HG03060 (cell line): ENCODE data around the gene GJD3.

Source experiments
- ATAC-seq: cut with Tn5 transposase; IDR thresholded peaks from one replicate; pipeline ENCODE4 v1.9.1; 2021; ENCODE audit warnings: low read depth, moderate number of reproducible peaks; ENCODE audit not compliant: unreplicated experiment

Gene GJD3

GRCh38 chr17:40341808-40342503 is 22.6 kb downstream of the GJD3 start:
- ATAC-seq = no peak

- peak; percentile 58 for ATAC-seq
Measured at GRCh38 chr17:40340880-40341807, 23.4 kb downstream of the GJD3 start.

DNA sequence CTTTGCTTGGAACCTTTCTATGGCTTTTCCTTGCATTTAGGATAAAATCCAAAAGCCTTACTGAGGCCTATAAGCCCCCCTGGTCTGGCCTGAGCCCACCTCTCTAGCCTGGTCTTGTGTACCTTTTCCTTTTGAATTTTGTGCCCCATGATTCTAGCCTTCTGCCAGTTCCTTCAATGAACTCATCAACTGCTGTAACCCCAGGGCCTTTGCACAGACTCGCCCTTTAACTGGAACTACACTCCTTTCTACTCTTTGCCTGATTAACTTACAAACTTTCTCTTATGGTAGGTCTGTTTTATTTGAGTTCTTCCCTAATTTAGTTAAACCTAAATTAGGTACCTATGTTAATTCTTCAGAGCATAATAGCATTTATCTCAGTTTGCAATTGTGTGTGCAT is 24.2 kb downstream of the GJD3 start:
- ATAC-seq = no peak

DNA sequence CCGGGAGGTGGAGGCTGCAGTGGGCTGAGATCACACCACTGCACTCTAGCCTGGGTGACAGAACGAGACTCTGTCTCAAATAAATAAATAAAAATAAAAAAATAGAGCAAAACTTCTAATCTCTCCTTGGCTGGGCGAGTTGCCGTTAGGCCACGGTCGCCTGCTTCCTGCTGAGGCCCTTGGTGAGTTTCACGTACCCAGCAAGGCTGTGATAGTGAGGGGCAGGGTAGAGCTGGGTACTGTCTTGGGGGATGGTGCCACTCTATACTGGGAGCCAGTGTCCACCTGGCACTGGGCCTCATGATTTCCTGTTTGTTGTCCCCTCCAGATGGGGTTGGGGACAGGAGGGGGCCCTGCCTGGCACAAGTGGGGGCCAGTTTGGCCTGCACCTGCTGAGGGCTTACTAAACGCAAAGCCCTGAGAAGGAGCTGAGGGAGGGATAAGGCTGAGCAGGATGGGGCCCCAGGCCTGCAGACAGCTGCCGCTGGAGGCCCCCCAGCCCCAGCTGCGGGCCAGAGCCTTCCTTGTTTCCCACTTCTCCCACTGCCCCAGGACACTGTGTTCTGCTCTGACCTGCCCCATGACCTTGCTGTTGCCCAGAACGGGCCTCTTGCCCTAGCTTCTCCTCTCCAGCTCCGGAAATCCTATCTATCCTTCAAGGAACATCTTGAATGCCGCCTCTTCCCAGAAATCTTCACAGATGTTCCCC is 25.4 kb downstream of the GJD3 start:
- ATAC-seq = no peak

- no peak for ATAC-seq
Measured at GRCh38 chr17:40338058-40338457, 26.5 kb downstream of the GJD3 start.

- ATAC-seq = no peak
Measured at GRCh38 chr17:40337351-40337750, 27.2 kb downstream of the GJD3 start.

- ATAC-seq = no peak
Measured at GRCh38 chr17:40335620-40336019, 28.9 kb downstream of the GJD3 start.

- no peak for ATAC-seq
Measured at GRCh38 chr17:40333781-40334448, 30.6 kb downstream of the GJD3 start.

- ATAC-seq = no peak
Measured at GRCh38 chr17:40331743-40332641, 32.5 kb downstream of the GJD3 start.

DNA sequence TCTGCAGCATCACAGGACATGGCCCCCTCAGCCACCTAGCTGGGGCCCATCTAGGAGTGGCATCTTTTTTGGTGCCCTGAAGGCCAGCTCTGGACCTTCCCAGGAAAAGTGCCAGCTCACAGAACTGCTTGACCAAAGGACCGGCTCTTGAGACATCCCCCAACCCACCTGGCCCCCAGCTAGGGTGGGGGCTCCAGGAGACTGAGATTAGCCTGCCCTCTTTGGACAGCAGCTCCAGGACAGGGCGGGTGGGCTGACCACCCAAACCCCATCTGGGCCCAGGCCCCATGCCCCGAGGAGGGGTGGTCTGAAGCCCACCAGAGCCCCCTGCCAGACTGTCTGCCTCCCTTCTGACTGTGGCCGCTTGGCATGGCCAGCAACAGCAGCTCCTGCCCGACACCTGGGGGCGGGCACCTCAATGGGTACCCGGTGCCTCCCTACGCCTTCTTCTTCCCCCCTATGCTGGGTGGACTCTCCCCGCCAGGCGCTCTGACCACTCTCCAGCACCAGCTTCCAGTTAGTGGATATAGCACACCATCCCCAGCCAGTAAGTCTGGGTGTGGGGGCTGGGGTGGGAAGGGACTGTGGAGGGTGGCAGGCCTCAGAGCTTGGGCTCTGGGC is 33.6 kb downstream of the GJD3 start:
- no peak for ATAC-seq

DNA sequence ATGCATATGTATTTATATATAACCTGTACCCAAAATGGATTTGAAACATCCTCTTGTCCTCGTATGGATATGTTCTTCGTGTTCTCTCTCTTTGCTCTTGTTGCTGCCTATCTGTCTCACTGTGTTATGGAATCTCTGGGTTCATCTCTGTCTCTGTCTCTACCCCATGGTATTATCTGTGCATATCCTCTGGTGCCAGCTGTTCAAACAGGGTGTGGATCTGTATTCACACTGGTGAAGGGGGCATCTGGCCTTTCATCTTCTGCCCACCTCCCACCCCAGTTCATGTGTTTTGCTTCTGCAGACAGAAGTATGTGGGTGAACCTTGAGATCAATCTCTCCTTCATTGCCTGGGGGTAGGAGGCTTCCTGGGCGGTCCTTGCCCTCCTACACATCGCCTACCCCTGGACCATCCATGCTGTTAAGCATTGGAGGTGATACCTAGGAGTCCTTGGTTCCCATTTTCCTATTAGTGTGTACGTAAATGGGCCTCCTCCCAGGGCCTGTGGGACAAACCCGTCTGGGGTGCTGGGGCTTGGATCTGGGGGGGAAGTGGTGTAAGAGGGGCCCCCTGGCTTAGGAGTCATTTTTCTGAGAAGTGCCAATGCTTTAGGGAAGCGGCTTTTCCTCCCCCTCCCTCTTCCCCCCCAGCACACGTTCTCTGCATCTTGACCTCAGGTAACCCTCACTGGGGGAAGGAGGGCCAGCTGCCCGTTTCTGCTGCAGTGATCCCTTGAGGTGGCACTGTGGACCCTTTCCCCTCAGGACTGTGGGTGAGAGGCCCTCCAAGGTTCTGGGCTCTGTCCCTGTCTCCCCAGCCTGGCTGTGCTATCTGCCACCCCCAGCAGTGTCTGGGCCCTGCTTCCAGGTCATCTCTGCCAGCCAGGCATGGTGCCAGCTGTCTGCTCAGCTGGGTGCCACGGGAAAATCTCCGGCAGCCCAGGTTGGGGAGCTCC is 34.4 kb downstream of the GJD3 start:
- ATAC-seq = no peak

DNA sequence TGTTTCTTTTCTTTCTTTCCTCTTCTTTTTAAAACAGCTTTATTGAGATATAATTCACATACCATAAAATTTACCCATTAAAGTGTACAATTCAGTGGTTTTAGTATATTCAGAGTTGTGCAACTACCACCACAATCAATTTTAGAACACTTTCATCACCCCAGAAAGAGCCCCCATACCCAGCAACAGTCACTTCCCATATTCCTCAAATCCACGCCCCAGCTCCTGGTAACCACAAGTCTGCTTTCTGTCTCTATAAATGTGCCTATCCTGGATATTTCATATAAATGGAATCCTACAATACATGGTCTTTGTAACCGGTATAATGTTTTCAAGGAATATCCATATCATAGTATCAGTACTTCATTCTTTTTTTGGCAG is 36.2 kb downstream of the GJD3 start:
- no peak for ATAC-seq

GRCh38 chr17:40327735-40328385 is 36.7 kb downstream of the GJD3 start:
- ATAC-seq = no peak

DNA sequence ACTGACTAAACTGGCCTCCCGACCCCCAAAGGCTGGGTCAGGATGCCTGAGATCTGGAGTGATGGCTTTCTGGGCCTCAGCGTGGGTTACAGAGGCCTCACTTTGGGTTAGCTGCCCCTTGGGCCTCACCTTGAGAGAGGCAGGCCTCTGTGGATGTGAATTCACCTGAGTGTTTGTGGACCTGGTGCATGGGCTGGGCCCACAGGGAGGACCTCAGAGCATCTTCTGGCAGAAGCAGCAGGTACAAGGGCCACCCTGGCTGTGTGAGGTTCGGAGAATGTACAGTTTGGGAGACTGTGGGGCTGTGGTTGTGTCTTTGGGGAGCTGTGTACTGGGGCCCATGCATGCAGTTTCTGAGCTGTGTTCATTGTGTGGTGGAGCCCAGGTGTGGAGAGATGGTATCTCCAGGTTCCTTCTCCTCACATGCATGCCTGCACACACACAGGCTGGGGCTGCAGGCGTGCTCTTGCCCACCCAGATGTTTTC is 37.2 kb downstream of the GJD3 start:
- ATAC-seq = no peak

GRCh38 chr17:40326832-40327199 is 37.7 kb downstream of the GJD3 start:
- ATAC-seq = no peak

- ATAC-seq = no peak
Measured at GRCh38 chr17:40326014-40326831, 38.3 kb downstream of the GJD3 start.
